Measurements from ENCODE around the gene WIPI1. TPM values are rescaled to one million over a fixed set of nuclear protein-coding genes. Genes with fewer than 3 reads are reported as not detected.
"Not testable (repeated sequence)": the region's sequence is repeated elsewhere in the genome, so short reads cannot be mapped to it uniquely, and the experiment has no call there.

WIPI1 gene
- total RNA-seq, 4 donors from 2014 or later: 34.7 to 95.7 (median 44.4) TPM

DNA sequence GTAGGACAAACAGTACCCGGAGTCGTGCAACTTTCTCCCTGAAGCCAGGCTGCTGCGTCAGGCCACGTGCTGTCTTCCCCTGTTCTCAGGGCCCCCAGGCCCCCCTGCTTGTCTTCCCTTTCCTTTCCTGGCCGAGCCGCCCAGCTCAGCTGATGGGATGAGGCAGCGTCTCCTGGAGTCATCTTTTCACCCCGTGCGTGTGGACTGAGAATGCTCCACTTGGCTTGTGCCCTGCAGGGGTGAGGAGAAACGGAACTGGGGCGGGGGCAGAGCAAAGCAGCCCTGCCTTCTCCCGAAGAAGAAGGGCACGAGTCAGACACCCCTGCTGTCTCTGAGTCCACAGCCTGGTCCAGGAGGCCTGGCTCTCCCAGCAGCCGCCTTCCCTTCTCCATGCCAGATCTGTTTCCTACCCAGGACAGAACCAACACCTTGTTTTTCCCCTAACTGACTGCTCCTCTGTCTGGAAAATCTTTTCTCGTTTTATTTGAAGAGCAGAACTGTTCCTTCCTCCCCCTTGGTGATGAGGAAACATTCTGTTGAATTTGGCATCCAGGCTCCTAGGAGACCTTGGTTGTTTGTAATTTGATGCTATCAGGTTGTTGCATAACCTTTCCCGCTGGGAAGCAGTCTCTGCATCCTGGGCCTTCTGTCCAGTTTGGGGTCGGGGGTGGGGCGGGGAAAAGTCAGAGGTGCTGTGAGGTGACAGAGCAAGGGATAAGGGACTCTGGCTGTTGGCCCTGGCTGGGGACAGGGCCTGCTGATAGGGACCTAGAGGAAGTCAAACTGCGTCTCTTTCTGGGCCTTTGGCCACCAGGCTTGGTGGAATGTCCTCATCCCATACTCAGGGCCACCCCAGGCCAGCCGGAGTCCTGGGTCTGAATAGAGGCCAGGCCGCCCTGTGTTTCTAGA is 78.8 kb downstream of the WIPI1 start:
- no peaks in the 10 kb centered on the region for H3K27me3 ChIP-seq
- DNase-seq: peak; percentile 46 to 88 (median 74)
- peaks cover 0 to 17% (median 0%) of the 10 kb centered on the region in 4 donors for H3K4me1 ChIP-seq
- peak overlapping the region; percentile 47 to 96 (median 80) for H3K27ac ChIP-seq
- no peak overlapping the region for H3K4me3 ChIP-seq
- H3K36me3 ChIP-seq: no peaks in the 10 kb centered on the region
- TF ChIP-seq CTCF (IDR thresholded peaks at IDR 0.05): no peak
- TF ChIP-seq POLR2A (IDR thresholded peaks at IDR 0.05): no peak
- no peaks in the 10 kb centered on the region for H3K9me3 ChIP-seq

GRCh38 chr17:68377771-68378267 is 79.5 kb downstream of the WIPI1 start:
- H3K36me3 ChIP-seq: no peaks in the 10 kb centered on the region
- no peaks in the 10 kb centered on the region for H3K9me3 ChIP-seq
- no peak for TF ChIP-seq CTCF (IDR thresholded peaks at IDR 0.05)
- peak in 1 of 2 donors; percentile 4 for TF ChIP-seq POLR2A (IDR thresholded peaks at IDR 0.05)
- H3K27ac ChIP-seq: peak overlapping the region in 3 of 4 donors; percentile 68 to 96 (median 91)
- no peak for DNase-seq
- no peaks in the 10 kb centered on the region for H3K27me3 ChIP-seq
- peaks cover 0 to 13% (median 0%) of the 10 kb centered on the region in 4 donors for H3K4me1 ChIP-seq
- no peak overlapping the region for H3K4me3 ChIP-seq

DNA sequence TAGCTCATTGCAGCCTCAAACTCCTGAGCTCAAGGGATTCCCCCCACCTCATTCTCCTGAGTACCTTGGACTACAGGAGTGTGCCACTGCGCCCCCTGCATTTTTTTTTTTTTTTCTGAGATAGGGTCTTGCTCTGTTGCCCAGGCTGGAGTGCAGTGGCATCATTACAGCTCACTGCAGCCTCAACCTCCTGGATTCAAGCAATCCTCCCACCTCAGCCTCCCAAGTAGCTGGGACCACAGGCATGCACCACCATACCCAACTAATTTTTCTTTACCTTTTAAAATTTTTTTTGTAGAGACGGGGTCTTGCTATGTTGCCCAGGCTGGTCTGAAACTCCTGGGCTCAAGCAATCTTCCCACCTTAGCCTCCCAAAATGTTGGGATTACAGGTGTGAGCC is 81.1 kb downstream of the WIPI1 start:
- H3K27ac ChIP-seq, H3K4me3 ChIP-seq, H3K27me3 ChIP-seq, H3K36me3 ChIP-seq, H3K9me3 ChIP-seq, DNase-seq: not testable (repeated sequence)
- H3K4me1 ChIP-seq: peaks cover 0 to 13% (median 0%) of the 10 kb centered on the region in 4 donors

DNA sequence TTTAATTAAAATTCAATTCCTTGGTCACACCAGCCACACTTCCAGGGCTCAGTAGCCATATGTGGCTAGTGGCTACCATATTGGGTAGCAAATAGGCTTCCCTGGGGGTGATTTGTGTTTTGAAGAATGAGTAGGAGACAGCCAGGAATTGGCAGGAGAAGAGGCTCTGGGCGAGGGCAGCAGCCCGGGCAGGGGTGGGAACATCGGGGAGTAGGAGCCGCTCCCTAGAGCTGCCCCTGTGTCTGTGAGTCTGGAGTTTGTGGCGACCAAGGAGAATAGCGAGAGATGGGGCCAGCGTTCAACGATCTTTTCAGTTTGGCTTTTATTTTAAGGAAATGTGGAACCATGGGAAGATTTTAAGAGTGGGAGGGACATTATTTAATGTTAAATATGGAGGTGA is 81.7 kb downstream of the WIPI1 start:
- Histone ChIP-seq H3K36me3 (no peaks in the 10 kb centered on the region), H3K27ac (no peak overlapping the region), H3K9me3 (no peaks in the 10 kb centered on the region), H3K4me3 (no peak overlapping the region), H3K4me1 (peaks cover 0 to 13% (median 0%) of the 10 kb centered on the region in 4 donors), H3K27me3 (no peaks in the 10 kb centered on the region)
- DNase-seq: no peak
- no peak for TF ChIP-seq CTCF (IDR thresholded peaks at IDR 0.05)
- TF ChIP-seq POLR2A (IDR thresholded peaks at IDR 0.05): no peak

Small RNA genes lying within 50 kb of the gene (small RNA-seq; reads per million reads assigned to genes)
- gene MIR635: 0 reads per million in 2 donors

Other genes starting within 250 kb of the WIPI1 start
- gene AMZ2, start 209.5 kb downstream of the WIPI1 start, total RNA-seq: 10 to 100 TPM; 18.0 to 38.8 (median 31.2) TPM
- 1 to 10 TPM in 2 of 4 donors, not detected in 2; 1.1 to 1.7 TPM for gene SLC16A6, start 166.4 kb downstream of the WIPI1 start, total RNA-seq
- gene ARSG, start 166.0 kb downstream of the WIPI1 start, total RNA-seq: 10 to 100 TPM in 1 of 4 donors, 1 to 10 TPM in 2, under 1 TPM in 1; 0.70 to 29.7 (median 2.0) TPM
- 100 to 1,000 TPM in 1 of 4 donors, 10 to 100 TPM in 3; 63.4 to 197 (median 88.9) TPM for gene PRKAR1A, start 54.9 kb upstream of the WIPI1 start, total RNA-seq
- 1 to 10 TPM in 3 of 4 donors, not detected in 1; 2.4 to 3.5 (median 2.5) TPM for gene FAM20A, start 143.9 kb upstream of the WIPI1 start, total RNA-seq

All from Peyer's patch (tissue), 4 donors.